ENCODE results near the gene SCMH1.

SCMH1 gene

DNA sequence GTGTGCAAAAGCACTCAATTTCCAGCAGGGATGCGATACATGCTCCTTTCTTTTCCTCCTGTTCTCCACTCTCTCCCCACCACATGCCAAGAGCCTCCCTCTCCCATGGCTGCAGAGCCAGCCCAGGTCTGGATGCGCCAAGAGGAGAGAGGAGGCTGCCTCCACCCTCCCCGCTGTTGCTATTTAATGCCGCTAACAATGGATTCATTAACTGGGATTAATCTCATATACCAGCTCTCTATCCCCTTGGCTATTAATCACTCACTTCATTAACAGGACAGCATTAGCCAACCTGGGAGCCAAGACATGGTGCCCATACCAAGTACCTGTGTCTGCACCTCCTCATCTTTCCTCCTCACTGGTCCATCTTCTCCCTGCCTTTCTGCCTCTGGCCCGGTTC lies 49.1 kb upstream of the SCMH1 start:
- H3K4me1 ChIP-seq (ENCODE audit: control insufficient read depth, insufficient read depth, low read length) = no peaks in the 10 kb centered on the region
- TF ChIP-seq ZNF707 (tag by site-specific recombination; IDR thresholded peaks at IDR 0.05) (no peak), ZBTB11 (tag by site-specific recombination; conservative IDR thresholded peaks at IDR 0.05; ENCODE audit: low read depth) (no peak), ZBTB17 (tag by site-specific recombination; IDR thresholded peaks at IDR 0.05) (no peak), ZFHX2 (tag by site-specific recombination; conservative IDR thresholded peaks at IDR 0.05) (no peak), ZNF24 (tag by site-specific recombination; IDR thresholded peaks at IDR 0.05) (no peak), ZNF785 (tag by site-specific recombination; IDR thresholded peaks at IDR 0.05) (no peak), ZNF558 (tag by site-specific recombination; IDR thresholded peaks at IDR 0.05) (no peak), ZNF600 (tag by site-specific recombination; IDR thresholded peaks at IDR 0.05) (no peak), BCL6B (tag by site-specific recombination; IDR thresholded peaks at IDR 0.05) (no peak), ZNF366 (tag by site-specific recombination; conservative IDR thresholded peaks at IDR 0.05) (no peak)
- TF ChIP-seq, protein P1, sequence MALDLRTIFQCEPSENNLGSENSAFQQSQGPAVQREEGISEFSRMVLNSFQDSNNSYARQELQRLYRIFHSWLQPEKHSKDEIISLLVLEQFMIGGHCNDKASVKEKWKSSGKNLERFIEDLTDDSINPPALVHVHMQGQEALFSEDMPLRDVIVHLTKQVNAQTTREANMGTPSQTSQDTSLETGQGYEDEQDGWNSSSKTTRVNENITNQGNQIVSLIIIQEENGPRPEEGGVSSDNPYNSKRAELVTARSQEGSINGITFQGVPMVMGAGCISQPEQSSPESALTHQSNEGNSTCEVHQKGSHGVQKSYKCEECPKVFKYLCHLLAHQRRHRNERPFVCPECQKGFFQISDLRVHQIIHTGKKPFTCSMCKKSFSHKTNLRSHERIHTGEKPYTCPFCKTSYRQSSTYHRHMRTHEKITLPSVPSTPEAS (tag by site-specific recombination; IDR thresholded peaks at IDR 0.05) = no peak
- TF ChIP-seq, protein P2, sequence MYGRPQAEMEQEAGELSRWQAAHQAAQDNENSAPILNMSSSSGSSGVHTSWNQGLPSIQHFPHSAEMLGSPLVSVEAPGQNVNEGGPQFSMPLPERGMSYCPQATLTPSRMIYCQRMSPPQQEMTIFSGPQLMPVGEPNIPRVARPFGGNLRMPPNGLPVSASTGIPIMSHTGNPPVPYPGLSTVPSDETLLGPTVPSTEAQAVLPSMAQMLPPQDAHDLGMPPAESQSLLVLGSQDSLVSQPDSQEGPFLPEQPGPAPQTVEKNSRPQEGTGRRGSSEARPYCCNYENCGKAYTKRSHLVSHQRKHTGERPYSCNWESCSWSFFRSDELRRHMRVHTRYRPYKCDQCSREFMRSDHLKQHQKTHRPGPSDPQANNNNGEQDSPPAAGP (tag by site-specific recombination; IDR thresholded peaks at IDR 0.05) = no peak
- no peak overlapping the region for H3K4me3 ChIP-seq (ENCODE audit: low read depth, low read length)
- no peaks in the 10 kb centered on the region for H3K9me3 ChIP-seq (ENCODE audit: control insufficient read depth, insufficient read depth, low read depth, low read length)
- H3K27ac ChIP-seq (ENCODE audit: extremely low read depth, low read depth, low read length) = no peak overlapping the region
- ChIA-PET CTCF (interaction anchor here (6.8 kb wide), 1 partner anchor 8 kb away, joined by 50 read pairs; no protein-coding TSS in a partner anchor), POLR2A (no interaction called here)
- no peaks in the 10 kb centered on the region for H3K36me3 ChIP-seq (ENCODE audit: control insufficient read depth in 2 of 2, insufficient read depth in 1 of 2, low read length in 2 of 2)

DNA sequence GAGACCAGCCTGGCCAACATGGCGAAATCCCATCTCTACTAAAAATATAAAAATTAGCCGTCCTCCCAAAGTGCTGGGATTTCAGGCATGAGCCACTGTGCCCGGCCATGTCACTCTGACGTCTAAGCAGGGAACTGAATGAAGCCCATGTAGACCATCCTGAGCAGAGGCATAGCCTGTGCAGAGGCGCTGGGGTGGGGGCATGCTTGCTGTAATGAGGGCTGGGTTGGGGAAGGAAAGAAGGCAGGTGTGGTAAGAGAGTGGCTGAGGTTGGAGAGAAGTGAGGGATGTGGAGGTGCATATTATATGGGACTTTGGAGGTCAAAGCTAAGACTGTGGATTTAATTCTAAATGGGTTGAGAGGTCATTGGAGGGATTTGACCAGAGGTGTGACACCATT lies 47.1 kb upstream of the SCMH1 start:
- POLR2A ChIA-PET = no interaction called here
- CTCF ChIA-PET = interaction anchor here (0.6 to 1.6 kb wide), 3 partner anchors 8 to 128 kb away, joined by 3 to 4 read pairs (median 3); no protein-coding TSS in a partner anchor
- Histone ChIP-seq H3K9me3 (ENCODE audit: control insufficient read depth, insufficient read depth, low read depth, low read length) (no peaks in the 10 kb centered on the region), H3K27ac (ENCODE audit: extremely low read depth, low read depth, low read length) (no peak overlapping the region), H3K36me3 (ENCODE audit: control insufficient read depth in 2 of 2, insufficient read depth in 1 of 2, low read length in 2 of 2) (no peaks in the 10 kb centered on the region), H3K4me3 (ENCODE audit: low read depth, low read length) (no peak overlapping the region), H3K4me1 (ENCODE audit: control insufficient read depth, insufficient read depth, low read length) (no peaks in the 10 kb centered on the region)
- TF ChIP-seq, protein P3, sequence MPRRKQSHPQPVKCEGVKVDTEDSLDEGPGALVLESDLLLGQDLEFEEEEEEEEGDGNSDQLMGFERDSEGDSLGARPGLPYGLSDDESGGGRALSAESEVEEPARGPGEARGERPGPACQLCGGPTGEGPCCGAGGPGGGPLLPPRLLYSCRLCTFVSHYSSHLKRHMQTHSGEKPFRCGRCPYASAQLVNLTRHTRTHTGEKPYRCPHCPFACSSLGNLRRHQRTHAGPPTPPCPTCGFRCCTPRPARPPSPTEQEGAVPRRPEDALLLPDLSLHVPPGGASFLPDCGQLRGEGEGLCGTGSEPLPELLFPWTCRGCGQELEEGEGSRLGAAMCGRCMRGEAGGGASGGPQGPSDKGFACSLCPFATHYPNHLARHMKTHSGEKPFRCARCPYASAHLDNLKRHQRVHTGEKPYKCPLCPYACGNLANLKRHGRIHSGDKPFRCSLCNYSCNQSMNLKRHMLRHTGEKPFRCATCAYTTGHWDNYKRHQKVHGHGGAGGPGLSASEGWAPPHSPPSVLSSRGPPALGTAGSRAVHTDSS (tag by site-specific recombination; IDR thresholded peaks at IDR 0.05) = no peak
- TF ChIP-seq ZNF768 (tag by site-specific recombination; IDR thresholded peaks at IDR 0.05) (no peak), INSM2 (tag by site-specific recombination; IDR thresholded peaks at IDR 0.05) (no peak), ZSCAN18 (tag by site-specific recombination; IDR thresholded peaks at IDR 0.05) (no peak), ZBTB17 (tag by site-specific recombination; IDR thresholded peaks at IDR 0.05) (no peak), ZNF626 (tag by site-specific recombination; IDR thresholded peaks at IDR 0.05) (no peak), SP3 (tag by site-specific recombination; IDR thresholded peaks at IDR 0.05) (no peak), ZNF211 (tag by site-specific recombination; IDR thresholded peaks at IDR 0.05; ENCODE audit: low read depth) (no peak), ZSCAN16 (tag by site-specific recombination; IDR thresholded peaks at IDR 0.05) (no peak)
- TF ChIP-seq, protein P4, sequence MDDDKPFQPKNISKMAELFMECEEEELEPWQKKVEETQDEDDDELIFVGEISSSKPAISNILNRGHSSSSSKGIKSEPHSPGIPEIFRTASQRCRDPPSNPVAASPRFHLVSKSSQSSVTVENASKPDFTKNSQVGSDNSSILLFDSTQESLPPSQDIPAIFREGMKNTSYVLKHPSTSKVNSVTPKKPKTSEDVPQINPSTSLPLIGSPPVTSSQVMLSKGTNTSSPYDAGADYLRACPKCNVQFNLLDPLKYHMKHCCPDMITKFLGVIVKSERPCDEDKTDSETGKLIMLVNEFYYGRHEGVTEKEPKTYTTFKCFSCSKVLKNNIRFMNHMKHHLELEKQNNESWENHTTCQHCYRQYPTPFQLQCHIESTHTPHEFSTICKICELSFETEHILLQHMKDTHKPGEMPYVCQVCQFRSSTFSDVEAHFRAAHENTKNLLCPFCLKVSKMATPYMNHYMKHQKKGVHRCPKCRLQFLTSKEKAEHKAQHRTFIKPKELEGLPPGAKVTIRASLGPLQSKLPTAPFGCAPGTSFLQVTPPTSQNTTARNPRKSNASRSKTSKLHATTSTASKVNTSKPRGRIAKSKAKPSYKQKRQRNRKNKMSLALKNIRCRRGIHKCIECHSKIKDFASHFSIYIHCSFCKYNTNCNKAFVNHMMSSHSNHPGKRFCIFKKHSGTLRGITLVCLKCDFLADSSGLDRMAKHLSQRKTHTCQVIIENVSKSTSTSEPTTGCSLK (tag by site-specific recombination; IDR thresholded peaks at IDR 0.05) = no peak
